ENCODE results near the gene C1orf226.

C1orf226 gene

GRCh38 chr1:162358928-162359327 is 22.6 kb upstream of the C1orf226 start:
- DNase-seq (ENCODE audit: low read depth): no peak
- H3K4me3 ChIP-seq (ENCODE audit: control insufficient read depth, low read depth, low read length): no peak overlapping the region
- TF ChIP-seq CTCF (IDR thresholded peaks at IDR 0.05; ENCODE audit: control insufficient read depth, insufficient read depth, low read depth, low read length, missing control alignments): no peak

- no peak overlapping the region for H3K4me3 ChIP-seq (ENCODE audit: control insufficient read depth, low read depth, low read length)
- no peak for DNase-seq (ENCODE audit: low read depth)
- TF ChIP-seq CTCF (IDR thresholded peaks at IDR 0.05; ENCODE audit: control insufficient read depth, insufficient read depth, low read depth, low read length, missing control alignments): no peak
Measured at GRCh38 chr1:162359523-162360236, 21.8 kb upstream of the C1orf226 start.

GRCh38 chr1:162360237-162360873 is 21.2 kb upstream of the C1orf226 start:
- DNase-seq (ENCODE audit: low read depth): no peak
- no peak overlapping the region for H3K4me3 ChIP-seq (ENCODE audit: control insufficient read depth, low read depth, low read length)
- TF ChIP-seq CTCF (IDR thresholded peaks at IDR 0.05; ENCODE audit: control insufficient read depth, insufficient read depth, low read depth, low read length, missing control alignments): no peak

- no peak for TF ChIP-seq CTCF (IDR thresholded peaks at IDR 0.05; ENCODE audit: control insufficient read depth, insufficient read depth, low read depth, low read length, missing control alignments)
- no peak for DNase-seq (ENCODE audit: low read depth)
- no peak overlapping the region for H3K4me3 ChIP-seq (ENCODE audit: control insufficient read depth, low read depth, low read length)
Measured at GRCh38 chr1:162360874-162361260, 20.7 kb upstream of the C1orf226 start.

- TF ChIP-seq CTCF (IDR thresholded peaks at IDR 0.05; ENCODE audit: control insufficient read depth, insufficient read depth, low read depth, low read length, missing control alignments): no peak
- no peak overlapping the region for H3K4me3 ChIP-seq (ENCODE audit: control insufficient read depth, low read depth, low read length)
- no peak for DNase-seq (ENCODE audit: low read depth)
Measured at GRCh38 chr1:162361349-162361748, 20.2 kb upstream of the C1orf226 start.

GRCh38 chr1:162363823-162364222 is 17.7 kb upstream of the C1orf226 start:
- no peak overlapping the region for H3K4me3 ChIP-seq (ENCODE audit: control insufficient read depth, low read depth, low read length)
- DNase-seq (ENCODE audit: low read depth): no peak
- TF ChIP-seq CTCF (IDR thresholded peaks at IDR 0.05; ENCODE audit: control insufficient read depth, insufficient read depth, low read depth, low read length, missing control alignments): no peak
